GM21360 (cell line): Measurements from ENCODE around the gene ARHGAP18.

Source experiments
- ATAC-seq: cut with Tn5 transposase; IDR thresholded peaks from one replicate; pipeline ENCODE4 v1.9.1; 2021; ENCODE audit warnings: mild to moderate bottlenecking, moderate library complexity; ENCODE audit not compliant: unreplicated experiment

The ARHGAP18 gene

DNA sequence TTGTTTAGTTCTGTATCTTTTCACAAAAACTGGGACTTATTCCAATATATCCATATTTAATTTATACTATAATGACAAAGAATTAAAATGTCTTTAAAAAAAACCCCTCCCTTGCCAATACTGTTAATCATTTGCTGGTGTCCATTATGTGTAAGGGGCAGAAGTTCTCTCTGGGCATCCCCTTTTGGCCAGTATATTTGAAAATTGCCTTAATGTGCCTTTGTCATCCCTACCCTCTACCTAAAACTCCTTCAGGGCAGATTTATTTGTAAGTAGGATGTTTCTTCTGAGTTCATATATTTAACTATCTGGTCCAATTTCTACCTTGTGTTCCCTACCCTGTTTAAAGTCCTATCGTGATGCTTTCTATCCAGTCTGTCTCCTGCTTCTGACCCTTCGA lies 62.9 kb downstream of the ARHGAP18 start:
- ATAC-seq: peak; percentile 25

DNA sequence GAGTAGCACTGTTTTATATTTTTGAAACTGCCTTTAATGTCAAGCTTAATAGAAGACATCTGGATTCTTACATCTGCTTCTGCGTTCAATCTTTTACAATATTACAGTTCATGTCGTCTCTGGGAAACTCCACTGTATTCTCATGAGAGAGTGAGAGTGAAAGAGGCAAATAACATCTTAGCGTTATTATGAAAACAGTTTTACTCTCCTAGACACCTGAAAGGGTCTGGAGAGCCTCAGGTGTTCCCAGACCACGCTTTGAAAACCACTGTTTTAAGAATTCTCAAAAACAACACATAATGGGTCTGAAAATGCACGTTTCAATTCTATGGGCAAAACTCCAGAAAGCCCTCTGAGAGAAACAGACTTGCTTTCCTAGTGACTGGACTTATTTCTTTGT lies 63.3 kb downstream of the ARHGAP18 start:
- ATAC-seq: peak; percentile 78

- no peak for ATAC-seq
Measured at GRCh38 chr6:129645830-129646579, 64.0 kb downstream of the ARHGAP18 start.

DNA sequence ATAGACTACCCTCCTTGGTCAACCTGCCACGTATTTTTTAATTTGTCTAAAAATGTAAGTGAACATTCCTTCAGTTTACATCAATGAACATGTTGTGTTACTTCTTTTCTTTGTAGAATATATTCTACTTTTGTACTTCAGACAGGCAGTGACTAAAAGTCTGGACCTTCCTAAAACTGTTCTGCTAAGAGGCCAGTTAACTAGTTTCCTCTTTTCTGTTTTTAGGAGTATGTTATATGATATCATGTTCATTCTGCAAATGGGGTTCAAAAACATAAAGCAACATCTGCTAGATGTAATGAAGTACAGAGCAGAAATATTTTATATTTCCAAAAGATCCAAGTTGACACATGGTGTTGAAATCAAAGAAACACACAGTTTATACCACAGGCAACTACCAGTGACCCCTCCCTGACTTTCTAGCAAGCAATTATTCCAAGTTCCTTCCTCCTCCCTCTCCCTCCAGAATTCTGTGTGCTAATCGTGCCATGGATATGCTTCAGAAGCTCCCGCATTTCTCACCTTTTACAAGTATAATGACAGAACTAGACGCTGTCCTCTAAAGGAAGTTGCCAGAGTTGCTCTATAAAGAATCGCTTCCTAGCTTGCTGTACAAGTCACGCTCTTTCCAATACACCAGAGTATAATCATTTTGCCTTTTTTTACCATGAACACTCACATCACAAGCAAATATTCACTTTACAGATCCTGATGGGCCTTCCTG lies 64.7 kb downstream of the ARHGAP18 start:
- ATAC-seq: no peak

DNA sequence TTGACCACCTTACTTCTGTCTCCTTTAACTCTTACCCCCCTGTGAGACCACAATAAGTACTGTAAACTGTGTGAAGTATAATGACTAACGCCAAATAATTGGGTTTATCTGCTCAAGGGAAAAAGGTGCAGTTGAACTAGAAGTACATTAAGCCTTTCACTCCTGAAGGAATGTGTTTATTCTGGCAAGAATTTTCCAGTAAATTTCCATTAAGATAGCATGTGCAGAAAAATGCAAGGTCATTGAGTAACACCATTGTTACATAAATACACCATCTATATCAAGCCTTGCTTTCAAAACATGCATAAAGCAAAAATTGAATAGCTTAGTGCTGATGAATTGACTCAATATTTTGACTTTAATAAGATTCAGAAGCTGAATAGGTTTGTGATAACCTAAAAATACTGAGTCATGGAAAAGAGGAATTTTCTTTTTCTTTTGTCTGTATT lies 65.4 kb downstream of the ARHGAP18 start:
- no peak for ATAC-seq

GRCh38 chr6:129643968-129644367 lies 66.0 kb downstream of the ARHGAP18 start:
- ATAC-seq: no peak

- ATAC-seq: no peak
Measured at GRCh38 chr6:129643176-129643575, 66.8 kb downstream of the ARHGAP18 start.

DNA sequence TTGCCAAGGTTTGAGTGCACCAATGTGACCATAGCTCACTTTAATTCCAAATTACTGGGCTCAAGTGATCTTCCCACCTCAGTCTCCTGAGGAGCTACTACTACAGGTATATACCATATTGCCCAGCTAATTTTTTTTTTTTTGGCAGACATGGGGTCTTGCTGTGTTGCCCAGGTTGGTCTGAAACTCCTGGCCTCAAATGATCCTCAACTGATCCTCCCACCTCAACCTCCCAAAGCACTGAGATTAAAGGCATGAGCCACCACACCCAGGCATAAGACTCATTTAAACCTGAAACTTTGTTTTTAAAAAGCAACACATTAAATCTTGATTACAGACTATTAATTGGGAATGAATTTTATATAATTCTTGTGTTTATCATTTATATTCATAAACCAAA lies 67.7 kb downstream of the ARHGAP18 start:
- no peak for ATAC-seq

GRCh38 chr6:129641344-129641743 lies 68.6 kb downstream of the ARHGAP18 start:
- no peak for ATAC-seq

- no peak for ATAC-seq
Measured at GRCh38 chr6:129638686-129639085, 71.3 kb downstream of the ARHGAP18 start.

DNA sequence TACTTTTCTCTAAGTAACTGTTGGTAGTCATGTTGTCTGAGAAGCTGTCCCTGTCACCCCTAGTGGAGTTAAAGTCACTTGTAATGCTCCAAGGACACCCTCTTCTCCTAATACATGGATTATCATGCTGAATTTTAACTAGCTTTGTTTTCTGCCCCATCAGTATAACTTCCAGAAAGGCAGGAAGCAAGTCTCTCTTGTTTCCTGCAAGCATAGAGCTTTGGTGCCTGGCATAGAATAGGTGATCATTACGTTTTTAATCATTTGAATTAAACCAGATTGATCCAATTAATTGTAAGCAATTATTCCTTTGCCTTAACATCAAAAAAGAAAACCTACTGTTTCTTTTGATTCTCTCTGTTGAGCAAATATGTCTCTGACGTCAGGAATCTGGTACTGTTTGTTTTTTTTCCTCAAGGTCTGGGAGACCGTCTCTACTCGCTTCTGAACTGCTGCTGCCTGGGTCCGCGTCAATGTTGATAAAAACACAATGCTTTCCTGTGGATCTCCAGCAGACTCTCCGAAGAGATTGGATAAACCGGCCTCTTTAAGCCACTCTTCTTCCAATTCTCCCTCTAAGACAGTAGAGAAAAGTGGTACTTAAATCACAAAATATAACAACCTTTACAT lies 71.8 kb downstream of the ARHGAP18 start:
- ATAC-seq: no peak

DNA sequence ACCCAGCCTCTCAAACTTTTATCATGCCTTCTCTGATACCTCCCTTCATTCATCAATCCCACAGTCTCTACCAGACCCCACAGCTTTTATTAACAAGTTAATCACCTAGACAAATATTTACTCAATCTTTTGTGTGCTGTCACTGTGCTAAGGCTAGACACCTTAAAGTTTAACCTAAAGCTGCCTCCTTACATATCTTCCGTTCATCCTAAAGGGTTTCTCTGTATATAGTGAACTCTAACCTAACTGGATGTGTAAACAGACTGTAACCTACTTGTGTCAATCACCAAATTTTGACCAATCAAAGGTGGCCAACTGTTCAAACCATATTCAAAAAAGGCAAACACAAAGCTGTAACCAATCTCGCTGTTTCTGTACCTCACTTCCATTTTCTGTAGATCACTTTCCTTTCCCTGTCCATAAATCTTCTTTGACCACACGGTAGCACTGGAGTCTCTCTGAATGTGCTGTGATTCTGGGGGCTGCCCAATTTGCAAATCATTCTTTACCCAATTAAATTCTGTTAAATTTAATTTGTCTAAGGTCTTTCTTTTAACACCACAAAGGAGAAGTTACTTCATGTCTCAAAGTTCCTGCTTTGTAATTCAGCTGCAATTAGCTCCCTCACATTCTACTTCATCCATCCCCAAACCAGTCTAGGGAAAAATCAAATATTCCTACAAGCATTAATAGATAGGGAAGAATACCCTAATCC lies 72.5 kb downstream of the ARHGAP18 start:
- no peak for ATAC-seq

DNA sequence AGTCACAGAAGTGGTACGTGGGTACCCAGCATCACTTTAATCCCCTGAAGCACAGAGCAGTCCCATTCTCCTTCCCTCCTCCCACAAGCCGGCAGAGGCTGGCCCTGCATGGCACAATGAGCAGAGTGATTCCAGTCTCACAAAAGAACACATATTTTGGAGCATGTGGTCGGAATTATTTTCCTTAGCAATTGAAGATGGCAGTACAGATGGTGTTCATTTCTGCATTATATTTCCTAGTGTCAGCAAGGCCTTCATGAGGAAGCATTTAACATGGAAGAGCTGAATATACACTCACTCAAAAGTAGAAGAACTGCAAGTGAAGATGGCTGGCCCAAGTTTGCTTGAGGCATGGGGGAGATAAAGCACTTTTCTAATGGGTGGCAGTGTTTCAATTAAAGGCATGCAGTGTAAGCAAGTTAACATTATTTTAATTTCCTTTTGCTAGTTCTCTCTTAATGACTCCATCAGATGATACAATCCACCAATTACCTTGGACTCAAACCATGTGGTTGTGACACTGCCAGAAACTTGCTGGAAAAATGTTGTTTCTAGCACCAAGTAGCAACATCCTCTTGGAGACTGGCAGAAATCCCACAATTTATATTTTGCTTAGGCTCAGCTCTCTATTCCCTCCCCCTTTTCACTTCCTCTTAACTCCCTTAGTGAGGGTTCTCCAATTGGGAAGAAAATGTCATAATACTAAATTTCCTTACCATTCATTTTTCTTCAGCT lies 74.4 kb downstream of the ARHGAP18 start:
- ATAC-seq: no peak

DNA sequence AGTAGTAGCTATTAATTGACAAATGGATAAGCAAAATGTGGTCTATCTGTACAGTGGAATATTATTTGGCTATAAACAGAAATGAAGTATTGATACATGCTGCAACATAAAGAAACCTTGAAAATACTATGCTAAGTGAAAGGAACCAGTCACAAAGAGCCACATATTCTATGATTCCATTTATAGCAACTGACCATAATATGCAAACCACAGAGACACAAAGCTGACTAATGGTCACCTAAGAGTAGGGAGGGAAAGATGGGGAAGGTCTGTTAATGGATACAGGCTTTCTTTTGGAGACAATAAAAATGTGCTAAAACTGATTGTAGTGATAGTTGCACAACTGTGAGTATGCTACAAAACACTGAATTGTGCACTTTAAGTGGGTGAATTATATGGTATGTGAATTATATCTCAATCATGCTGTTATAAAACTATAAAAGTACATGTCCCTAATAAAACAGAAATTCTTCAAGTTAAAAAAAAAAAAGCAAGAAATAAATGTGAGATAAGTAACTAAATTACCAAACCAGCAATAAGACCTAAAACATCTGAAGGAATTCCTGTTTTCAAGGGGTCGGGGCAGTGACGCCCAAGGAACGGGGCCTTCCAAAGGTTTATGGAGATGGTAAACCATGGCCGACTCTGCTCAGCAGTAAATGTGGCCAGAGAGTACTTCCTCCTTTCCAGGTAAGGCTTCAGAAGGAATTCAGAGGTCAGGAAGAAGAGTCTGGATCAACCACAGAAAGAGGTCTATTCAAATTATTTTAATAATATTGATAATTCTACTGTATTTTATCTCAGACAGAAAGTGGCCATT lies 75.4 kb downstream of the ARHGAP18 start:
- no peak for ATAC-seq

GRCh38 chr6:129633529-129633928 lies 76.4 kb downstream of the ARHGAP18 start:
- ATAC-seq: no peak

DNA sequence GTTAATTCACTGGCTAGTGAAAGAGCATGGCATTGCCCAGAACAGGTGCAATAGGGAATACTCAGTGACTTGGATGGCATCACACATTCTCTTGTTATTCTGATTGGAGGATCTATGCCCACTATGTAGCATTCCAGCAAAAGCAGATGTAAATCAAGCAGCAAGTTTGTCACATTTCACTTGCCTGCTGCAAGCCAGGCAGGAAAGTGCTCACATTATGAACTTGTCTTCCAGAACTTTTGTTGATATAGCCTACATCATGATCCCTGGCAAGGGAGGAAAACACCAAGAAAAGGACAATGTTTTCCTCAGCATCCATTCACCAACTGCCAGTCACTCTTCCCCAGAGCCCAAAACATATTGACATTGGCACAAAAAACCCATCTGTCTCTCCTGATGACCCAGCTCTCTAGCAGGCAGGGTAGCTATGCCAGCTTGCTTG lies 77.8 kb downstream of the ARHGAP18 start:
- ATAC-seq: no peak

- ATAC-seq: no peak
Measured at GRCh38 chr6:129631070-129631469, 78.9 kb downstream of the ARHGAP18 start.

DNA sequence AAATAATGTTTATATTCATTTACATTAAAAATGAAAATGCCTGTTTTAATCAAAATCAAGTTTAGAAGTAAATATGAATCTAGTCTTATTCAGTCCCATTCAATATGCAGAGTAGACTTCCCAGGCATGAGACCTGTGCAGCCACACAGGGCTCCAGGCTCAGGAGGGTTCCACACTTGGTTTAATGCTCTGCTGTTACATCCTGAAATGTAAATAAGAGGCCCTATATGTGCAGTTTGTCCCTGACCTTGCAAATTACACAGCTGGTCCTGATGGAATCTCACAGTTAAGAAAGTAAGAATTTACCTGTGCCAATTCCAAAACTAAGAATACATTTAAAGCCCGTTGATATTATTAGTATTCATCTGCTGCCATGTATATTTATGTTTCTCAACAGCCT lies 79.4 kb downstream of the ARHGAP18 start:
- no peak for ATAC-seq

- ATAC-seq: no peak
Measured at GRCh38 chr6:129628101-129628815, 81.7 kb downstream of the ARHGAP18 start.
